Cerebellar cortex (tissue), 1 donor: ENCODE measurements around the gene TMEM223.
"Not testable (repeated sequence)": the region's sequence is repeated elsewhere in the genome, so short reads cannot be mapped to it uniquely, and the experiment has no call there.

Source experiments
- DNase-seq: peaks from one replicate; pipeline ENCODE4 v3.0.0-alpha.2; 2015; ENCODE audit warnings: low spot score

TMEM223 gene

DNA sequence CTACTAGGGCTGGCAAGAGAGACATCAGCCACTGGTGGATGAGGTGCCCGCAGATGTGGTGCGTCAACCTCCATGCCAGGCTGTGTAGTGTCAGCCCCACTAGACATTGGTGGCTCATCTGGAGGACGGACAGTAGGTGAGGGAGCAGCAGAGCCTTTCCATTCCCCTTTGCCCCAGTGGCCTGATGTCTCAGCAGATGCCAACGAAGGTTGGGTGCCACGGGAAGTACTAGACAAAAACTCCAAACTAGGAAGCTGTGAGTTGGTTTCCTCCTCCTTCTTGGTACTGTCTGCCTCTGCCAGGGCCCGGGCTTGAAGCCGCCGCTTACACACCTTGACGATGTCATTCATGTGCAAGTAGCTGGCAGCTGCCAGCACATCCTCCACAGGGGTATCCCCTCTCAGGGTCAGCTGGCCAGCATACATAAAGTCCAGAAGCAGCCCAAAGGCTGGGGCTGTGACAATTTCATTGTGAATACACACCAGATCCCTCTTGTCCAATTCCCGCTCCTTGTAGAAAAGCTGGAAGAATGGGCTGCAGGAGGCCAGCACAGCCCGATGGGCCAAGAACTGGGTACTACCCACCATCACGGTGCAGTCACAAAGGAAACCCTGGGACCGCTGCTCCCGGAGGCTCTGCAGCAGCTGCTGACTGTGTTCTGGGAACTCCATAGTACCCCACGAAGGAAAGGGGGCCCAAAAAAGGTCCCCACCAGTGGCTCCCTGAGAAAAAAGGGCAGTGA lies 38.6 kb downstream of the TMEM223 start:
- DNase-seq: no peak

DNA sequence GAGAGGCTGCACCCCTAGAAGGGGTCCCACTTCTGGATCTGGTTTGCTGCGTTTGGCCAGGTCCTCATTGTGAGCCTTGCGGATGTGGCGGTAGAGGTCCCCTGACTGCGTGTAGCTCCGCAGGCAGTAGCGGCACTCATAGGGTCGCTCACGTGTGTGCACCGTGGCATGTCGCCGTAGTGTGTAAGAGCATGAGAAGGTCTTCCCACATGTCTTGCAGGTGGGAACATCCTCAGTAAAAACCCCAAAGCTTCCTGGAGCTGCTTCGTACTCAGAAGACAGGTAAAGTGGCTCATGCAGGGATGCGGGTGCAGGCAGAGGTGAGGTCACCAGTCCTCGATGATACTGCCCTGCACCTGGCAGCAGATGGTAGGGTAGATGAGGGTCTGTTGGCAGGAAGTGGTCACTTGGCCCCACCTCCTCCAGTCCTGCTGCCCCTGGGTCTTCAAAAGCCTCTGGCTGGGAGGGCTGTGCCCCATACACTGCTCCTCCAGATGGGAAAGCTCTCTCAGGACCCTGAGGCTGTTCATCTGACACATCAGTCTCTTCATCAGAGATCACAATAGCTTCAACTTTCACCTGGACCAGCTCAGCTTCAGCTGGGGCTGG lies 39.5 kb downstream of the TMEM223 start:
- no peak for DNase-seq

DNA sequence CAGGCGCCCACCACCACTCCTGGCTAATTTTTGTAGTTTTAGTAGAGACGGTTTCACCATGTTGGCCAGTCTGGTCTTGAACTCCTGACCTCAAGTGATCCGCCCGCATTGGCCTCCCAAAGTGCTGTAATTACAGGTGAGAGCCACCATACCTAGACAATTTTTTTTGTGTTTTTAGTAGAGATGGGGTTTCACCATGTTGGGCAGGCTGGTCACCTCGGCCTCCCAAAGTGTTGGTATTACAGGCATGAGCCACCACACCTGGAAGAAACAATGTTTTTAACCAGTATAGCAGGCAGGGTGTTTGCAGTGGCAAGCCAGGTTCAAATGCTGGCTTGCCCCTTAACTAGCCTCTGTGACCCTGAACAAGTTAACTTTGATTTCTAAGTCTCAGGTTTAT lies 41.9 kb downstream of the TMEM223 start:
- DNase-seq: not testable (repeated sequence)

DNA sequence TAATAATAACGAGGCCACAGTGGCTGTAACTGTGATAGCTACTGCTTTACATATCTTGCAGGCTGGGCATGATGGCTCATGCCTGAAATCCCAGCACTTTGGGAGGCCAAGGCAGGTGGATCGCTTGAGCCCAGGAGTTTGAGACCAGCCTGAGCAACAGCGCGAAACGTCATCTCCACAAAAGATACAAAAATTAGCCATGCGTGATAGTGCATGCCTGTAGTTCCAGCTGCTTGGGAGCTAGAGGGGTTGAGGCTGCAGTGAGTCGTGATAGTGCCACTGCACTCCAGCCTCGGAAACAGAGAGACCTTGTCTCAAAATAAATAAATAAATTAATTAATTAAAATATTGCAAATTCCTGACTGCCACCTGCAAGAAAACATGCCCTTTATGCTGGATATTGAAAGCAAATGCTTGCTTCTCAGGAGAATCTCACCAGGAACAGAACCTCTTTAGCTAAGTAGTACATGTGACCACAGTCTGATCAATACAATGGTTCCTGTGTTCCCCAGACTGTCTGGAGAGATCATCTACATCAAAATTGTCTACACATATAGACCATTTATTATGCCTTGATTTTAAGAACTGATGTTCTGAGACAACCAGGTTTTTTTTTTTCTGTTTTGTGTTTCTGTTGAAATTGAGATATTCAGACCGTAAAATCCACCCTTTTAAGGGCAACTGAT lies 44.2 kb downstream of the TMEM223 start:
- no peak for DNase-seq
